Endothelial cell (in vitro differentiated cells): ENCODE measurements around the gene RERE. TPM values are rescaled to one million over a fixed set of nuclear protein-coding genes. Genes with fewer than 3 reads are reported as not detected.

Source experiments
- DNase-seq: peaks from one replicate; pipeline ENCODE4 v3.0.0; 2021; ENCODE audit warnings: low spot score
- H3K27ac Mint-ChIP-seq: one replicate; pipeline ENCODE4 v1.8.0; 2021; ENCODE audit warnings: mixed read lengths, inconsistent platforms; ENCODE audit not compliant: unreplicated experiment
- H3K27me3 Mint-ChIP-seq: one replicate; pipeline ENCODE4 v1.8.0; 2021; ENCODE audit warnings: mild to moderate bottlenecking, moderate library complexity, mixed read lengths, inconsistent platforms; ENCODE audit not compliant: unreplicated experiment
- H3K36me3 Mint-ChIP-seq: one replicate; pipeline ENCODE4 v1.8.0; 2021; ENCODE audit warnings: mild to moderate bottlenecking, low read depth, mixed read lengths, inconsistent platforms; ENCODE audit not compliant: unreplicated experiment
- H3K4me1 Mint-ChIP-seq: one replicate; pipeline ENCODE4 v1.8.0; 2021; ENCODE audit warnings: mild to moderate bottlenecking, mixed read lengths, inconsistent platforms; ENCODE audit not compliant: unreplicated experiment
- H3K4me3 Mint-ChIP-seq: one replicate; pipeline ENCODE4 v1.8.0; 2021; ENCODE audit warnings: mild to moderate bottlenecking, mixed read lengths, inconsistent platforms; ENCODE audit not compliant: unreplicated experiment
- H3K9me3 Mint-ChIP-seq: one replicate; pipeline ENCODE4 v1.8.0; 2021; ENCODE audit warnings: mixed read lengths, inconsistent platforms; ENCODE audit not compliant: unreplicated experiment
- total RNA-seq: library from RNA; stranded (reverse); fragmentation: NEBNext Ultra II Directional; extraction: Animal tissue kit (Norgen Biotek cat#: 25700); gene quantifications from one replicate; pipeline ENCODE4 v1.2.1, GENCODE V29; 2021; ENCODE audit not compliant: unreplicated experiment
- TF ChIP-seq, protein P1 (sequence below): fragments of 200-600 bp; sonication (generic); IDR thresholded peaks from one replicate; pipeline ENCODE4 v1.5.0; 2021; ENCODE audit warnings: antibody characterized with exemption; ENCODE audit not compliant: unreplicated experiment

Gene RERE
- total RNA-seq, 1 donor from 2014 or later, result 115 TPM

DNA sequence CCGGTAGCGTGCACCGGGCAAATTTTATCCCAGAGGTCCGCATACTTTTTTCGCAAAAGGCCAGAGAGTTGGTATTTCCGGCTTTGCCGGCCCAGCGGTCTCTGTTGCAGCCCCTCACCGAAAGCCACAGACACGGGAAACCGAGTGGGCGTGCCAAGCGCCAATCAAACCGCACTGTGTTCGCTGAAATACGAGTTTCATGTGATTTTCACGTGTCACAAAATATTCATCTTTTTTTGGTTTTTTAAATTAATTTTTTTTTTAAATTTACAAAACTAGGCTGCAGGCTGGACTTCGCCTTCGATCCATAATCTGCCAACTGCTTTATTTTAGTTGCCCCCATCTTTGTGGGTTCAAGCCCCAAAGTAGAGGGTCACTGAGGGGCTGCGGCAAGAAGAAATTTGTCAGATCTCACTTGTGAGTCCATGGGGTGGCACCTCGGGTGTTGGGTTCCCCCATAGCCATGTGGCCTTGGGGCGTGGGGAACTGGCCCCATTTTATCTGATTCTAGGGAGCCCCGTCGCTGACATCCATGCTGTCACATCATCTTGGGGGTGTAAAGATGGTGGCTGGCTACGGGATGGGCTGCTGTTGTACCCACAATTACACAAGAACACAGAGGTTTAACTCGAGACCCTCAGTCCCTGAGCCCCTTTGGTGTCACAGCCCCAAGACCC is 478.8 kb downstream of the RERE start:
- H3K27ac Mint-ChIP-seq, result no peak overlapping the region
- peaks cover 4% of the 10 kb centered on the region for H3K36me3 Mint-ChIP-seq
- H3K4me1 Mint-ChIP-seq, result no peaks in the 10 kb centered on the region
- no peak overlapping the region for H3K4me3 Mint-ChIP-seq
- DNase-seq, result no peak
- TF ChIP-seq, protein P1, sequence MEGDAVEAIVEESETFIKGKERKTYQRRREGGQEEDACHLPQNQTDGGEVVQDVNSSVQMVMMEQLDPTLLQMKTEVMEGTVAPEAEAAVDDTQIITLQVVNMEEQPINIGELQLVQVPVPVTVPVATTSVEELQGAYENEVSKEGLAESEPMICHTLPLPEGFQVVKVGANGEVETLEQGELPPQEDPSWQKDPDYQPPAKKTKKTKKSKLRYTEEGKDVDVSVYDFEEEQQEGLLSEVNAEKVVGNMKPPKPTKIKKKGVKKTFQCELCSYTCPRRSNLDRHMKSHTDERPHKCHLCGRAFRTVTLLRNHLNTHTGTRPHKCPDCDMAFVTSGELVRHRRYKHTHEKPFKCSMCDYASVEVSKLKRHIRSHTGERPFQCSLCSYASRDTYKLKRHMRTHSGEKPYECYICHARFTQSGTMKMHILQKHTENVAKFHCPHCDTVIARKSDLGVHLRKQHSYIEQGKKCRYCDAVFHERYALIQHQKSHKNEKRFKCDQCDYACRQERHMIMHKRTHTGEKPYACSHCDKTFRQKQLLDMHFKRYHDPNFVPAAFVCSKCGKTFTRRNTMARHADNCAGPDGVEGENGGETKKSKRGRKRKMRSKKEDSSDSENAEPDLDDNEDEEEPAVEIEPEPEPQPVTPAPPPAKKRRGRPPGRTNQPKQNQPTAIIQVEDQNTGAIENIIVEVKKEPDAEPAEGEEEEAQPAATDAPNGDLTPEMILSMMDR, result no peak
- peaks cover 4% of the 10 kb centered on the region for H3K27me3 Mint-ChIP-seq
- no peaks in the 10 kb centered on the region for H3K9me3 Mint-ChIP-seq

DNA sequence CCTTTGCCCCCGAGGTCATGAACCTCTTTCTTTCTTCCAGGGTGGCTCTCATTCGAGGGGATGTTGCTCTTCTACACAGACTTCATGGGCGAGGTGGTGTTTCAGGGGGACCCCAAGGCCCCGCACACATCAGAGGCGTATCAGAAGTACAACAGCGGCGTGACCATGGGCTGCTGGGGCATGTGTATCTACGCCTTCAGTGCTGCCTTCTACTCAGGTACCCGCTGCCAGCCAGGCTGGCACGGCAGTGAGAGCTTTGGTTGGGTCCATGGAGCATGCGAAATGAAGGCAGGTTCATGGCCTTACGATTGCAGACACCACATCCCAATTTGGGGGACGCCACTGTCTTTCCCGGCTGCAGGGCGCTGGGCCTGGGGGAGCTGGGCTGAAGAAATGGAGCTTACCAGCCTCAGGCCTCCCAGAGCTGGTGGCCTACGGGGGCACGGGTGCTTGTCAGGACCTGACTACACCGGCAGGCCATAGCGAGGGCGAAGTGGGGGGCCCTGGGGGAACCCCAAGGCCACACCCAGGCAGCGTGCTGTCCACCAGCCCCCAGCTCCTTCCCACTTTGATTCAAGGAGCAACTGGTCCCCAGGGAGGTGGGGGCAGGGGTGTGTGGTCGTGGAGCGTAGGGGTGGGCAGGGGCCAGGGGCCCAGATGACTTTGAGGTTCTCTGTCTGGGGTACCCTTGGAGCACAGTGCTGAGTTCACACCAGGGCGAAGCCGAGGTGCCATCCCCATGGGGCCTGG is 479.5 kb downstream of the RERE start:
- H3K27ac Mint-ChIP-seq, result no peak overlapping the region
- no peak for DNase-seq
- peaks cover 4% of the 10 kb centered on the region for H3K36me3 Mint-ChIP-seq
- no peak overlapping the region for H3K4me3 Mint-ChIP-seq
- TF ChIP-seq, protein P1, result no peak
- H3K9me3 Mint-ChIP-seq, result no peaks in the 10 kb centered on the region
- H3K27me3 Mint-ChIP-seq, result peaks cover 4% of the 10 kb centered on the region
- no peaks in the 10 kb centered on the region for H3K4me1 Mint-ChIP-seq

DNA sequence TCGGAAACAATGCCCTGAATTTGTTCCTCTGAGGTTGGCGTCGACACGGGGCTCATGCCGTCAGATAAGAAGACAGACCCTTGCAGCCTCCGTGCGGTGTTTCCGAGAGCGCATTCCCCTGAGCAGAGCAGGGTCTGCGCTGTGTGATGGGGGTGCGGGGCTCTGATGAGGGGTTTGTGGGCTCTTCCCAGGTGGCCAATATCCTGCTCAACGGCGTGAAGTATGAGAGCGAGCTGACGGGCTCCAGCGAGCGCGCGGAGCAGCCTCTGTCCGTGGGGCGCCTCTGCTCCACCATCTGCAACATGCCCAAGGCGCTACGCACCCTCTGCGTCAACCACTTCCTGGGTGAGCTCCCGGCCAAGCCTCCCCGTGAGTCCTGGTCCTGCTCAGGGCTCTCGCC is 482.2 kb downstream of the RERE start:
- peaks cover under 1% of the 10 kb centered on the region for H3K27me3 Mint-ChIP-seq
- no peaks in the 10 kb centered on the region for H3K4me1 Mint-ChIP-seq
- H3K36me3 Mint-ChIP-seq, result peaks cover 4% of the 10 kb centered on the region
- H3K9me3 Mint-ChIP-seq, result no peaks in the 10 kb centered on the region
- no peak for DNase-seq
- H3K27ac Mint-ChIP-seq, result no peak overlapping the region
- TF ChIP-seq, protein P1, result no peak
- no peak overlapping the region for H3K4me3 Mint-ChIP-seq

DNA sequence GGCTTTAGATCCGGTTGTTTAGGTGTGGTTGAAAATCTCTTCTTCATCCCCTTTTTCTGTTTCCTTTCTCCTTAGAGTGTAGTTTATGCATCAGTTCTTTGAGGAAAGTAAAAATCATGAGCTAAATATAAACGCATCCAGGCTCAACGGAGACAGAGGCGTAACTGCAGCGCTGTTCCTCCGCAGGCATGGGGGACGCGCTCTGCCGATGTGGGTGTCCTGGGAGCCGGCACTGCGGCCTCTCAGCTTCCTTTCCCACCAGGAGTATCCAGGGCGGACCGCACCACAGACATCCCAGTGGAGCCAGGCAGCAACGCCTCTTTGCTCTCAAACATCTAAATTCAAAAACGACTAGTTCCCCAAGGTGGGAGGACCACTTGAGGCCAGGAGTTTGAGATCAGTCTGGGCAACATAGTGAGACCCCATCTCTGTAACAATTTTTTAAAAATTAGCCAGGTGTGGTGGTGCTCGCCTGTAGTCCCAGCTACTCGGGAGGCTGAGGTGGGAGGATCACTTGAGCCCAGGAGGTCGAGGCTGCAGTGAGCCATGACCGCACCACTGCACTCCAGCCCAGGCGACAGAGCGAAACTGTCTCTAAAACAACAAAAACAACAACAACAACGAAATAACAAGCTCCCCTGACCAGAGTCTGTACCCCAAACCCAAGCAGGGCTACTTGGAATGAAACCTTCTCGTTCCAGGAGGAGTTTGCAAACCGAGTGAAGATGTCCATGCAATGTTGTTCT is 483.2 kb downstream of the RERE start:
- Mint-ChIP-seq H3K27ac (no peak overlapping the region), H3K9me3 (no peaks in the 10 kb centered on the region), H3K27me3 (no peaks in the 10 kb centered on the region), H3K36me3 (peaks cover 4% of the 10 kb centered on the region), H3K4me3 (no peak overlapping the region), H3K4me1 (no peaks in the 10 kb centered on the region)
- DNase-seq, result no peak
- TF ChIP-seq, protein P1, result no peak
